Measurements from ENCODE around the gene ADCK2.

The ADCK2 gene

DNA sequence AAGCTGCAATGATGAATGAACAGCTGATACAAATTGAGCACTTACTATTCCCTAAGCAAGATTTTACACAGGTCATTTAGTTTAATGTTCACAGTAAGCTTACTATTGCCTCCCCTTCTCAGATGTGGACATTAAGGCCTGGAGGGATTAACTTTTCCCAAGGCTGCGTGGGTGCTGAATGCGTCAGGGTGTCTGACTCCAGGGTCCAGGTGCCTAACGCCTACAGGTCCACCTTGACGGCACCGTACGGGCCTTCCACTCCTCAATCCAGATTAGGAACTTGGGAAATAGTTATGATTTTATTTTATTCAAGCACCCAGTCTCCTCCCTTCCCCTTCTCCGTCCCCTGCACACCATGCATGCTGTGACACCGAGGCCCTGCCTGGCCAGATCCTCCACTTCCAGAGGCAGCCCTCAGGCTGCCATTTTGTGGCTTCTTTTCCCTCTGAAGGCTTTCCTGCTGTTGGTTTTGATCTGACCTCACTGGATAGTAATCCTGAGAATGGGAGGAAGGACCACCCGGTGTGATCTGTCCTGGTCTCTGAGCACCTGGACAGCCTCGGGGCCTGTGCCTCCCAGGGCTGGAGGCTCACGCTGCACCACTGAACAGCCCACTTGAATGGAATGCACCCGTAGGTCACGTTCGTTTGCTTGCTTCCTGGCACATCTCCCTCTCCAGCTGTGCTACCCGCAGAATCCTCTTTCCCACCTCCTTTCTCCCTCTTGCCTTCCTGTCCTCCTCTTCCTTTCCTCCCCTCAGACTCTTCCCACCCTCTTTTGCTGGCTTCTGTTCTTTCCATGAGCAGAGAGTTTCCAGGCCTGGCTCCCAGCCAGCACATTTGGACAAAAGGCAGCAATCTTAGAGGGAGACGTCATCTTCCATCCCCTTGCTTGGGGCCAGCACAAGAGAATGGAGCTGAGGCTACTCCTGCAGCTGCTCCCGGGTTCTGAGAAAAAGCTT lies 46.6 kb upstream of the ADCK2 start:
- Histone ChIP-seq H3K27me3 (ENCODE audit: low read length) (no peaks in the 10 kb centered on the region), H3K4me2 (ENCODE audit: low read depth, low read length, poor library complexity, severe bottlenecking) (no peak overlapping the region), H3K27ac (ENCODE audit: low read depth, low read length) (no peak overlapping the region), H2AFZ (ENCODE audit: low read depth, low read length, severe bottlenecking) (no peak overlapping the region), H3K9me3 (ENCODE audit: insufficient read depth, low read length) (no peaks in the 10 kb centered on the region), H3K4me3 (ENCODE audit: insufficient read depth, low read length, poor library complexity, severe bottlenecking) (no peak overlapping the region), H4K20me1 (ENCODE audit: low read depth, low read length) (no peaks in the 10 kb centered on the region), H3F3A (ENCODE audit: insufficient read depth) (no peaks in the 10 kb centered on the region), H3K36me3 (ENCODE audit: low read length) (no peaks in the 10 kb centered on the region), H3K9ac (ENCODE audit: low read length) (no peak overlapping the region), H3K79me2 (ENCODE audit: insufficient read depth, low read length) (no peaks in the 10 kb centered on the region), H3K9me2 (replicated peaks; ENCODE audit: insufficient read depth, low read length) (no peaks in the 10 kb centered on the region)
- no peak for TF ChIP-seq EZH2phosphoT487 (conservative IDR thresholded peaks at IDR 0.05; ENCODE audit: low read length)
- TF ChIP-seq, protein P1, sequence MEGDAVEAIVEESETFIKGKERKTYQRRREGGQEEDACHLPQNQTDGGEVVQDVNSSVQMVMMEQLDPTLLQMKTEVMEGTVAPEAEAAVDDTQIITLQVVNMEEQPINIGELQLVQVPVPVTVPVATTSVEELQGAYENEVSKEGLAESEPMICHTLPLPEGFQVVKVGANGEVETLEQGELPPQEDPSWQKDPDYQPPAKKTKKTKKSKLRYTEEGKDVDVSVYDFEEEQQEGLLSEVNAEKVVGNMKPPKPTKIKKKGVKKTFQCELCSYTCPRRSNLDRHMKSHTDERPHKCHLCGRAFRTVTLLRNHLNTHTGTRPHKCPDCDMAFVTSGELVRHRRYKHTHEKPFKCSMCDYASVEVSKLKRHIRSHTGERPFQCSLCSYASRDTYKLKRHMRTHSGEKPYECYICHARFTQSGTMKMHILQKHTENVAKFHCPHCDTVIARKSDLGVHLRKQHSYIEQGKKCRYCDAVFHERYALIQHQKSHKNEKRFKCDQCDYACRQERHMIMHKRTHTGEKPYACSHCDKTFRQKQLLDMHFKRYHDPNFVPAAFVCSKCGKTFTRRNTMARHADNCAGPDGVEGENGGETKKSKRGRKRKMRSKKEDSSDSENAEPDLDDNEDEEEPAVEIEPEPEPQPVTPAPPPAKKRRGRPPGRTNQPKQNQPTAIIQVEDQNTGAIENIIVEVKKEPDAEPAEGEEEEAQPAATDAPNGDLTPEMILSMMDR (IDR thresholded peaks at IDR 0.05; ENCODE audit: insufficient read depth, low read length, poor library complexity, severe bottlenecking), result no peak

DNA sequence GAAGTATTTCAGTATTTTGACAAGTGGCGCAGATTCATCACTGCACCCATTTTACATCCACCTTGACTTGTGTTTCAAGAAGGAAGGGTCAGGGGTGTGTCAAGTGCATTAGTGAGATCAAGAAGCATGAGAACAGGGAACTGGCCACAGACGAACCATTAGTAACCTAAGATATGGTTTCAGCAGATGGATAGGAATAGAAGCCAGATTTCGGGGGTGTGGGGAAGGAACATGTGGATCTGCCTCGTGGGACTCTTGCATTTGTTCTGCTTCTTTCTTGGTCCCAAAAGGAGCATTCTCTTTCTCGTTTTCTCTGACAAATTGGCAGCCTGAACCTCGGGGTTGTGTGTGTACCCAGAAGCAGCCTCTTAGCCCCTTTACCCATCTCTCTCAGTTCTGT lies 41.7 kb upstream of the ADCK2 start:
- Histone ChIP-seq H3K4me2 (ENCODE audit: low read depth, low read length, poor library complexity, severe bottlenecking) (no peak overlapping the region), H4K20me1 (ENCODE audit: low read depth, low read length) (no peaks in the 10 kb centered on the region), H3K27me3 (ENCODE audit: low read length) (no peaks in the 10 kb centered on the region), H3F3A (ENCODE audit: insufficient read depth) (no peaks in the 10 kb centered on the region), H3K36me3 (ENCODE audit: low read length) (no peaks in the 10 kb centered on the region), H3K9ac (ENCODE audit: low read length) (no peak overlapping the region), H3K9me3 (ENCODE audit: insufficient read depth, low read length) (no peaks in the 10 kb centered on the region), H3K27ac (ENCODE audit: low read depth, low read length) (no peak overlapping the region), H2AFZ (ENCODE audit: low read depth, low read length, severe bottlenecking) (no peak overlapping the region), H3K79me2 (ENCODE audit: insufficient read depth, low read length) (no peaks in the 10 kb centered on the region), H3K4me3 (ENCODE audit: insufficient read depth, low read length, poor library complexity, severe bottlenecking) (no peak overlapping the region), H3K9me2 (replicated peaks; ENCODE audit: insufficient read depth, low read length) (no peaks in the 10 kb centered on the region)
- TF ChIP-seq, protein P1 (IDR thresholded peaks at IDR 0.05; ENCODE audit: insufficient read depth, low read length, poor library complexity, severe bottlenecking), result no peak
- no peak for TF ChIP-seq EZH2phosphoT487 (conservative IDR thresholded peaks at IDR 0.05; ENCODE audit: low read length)

DNA sequence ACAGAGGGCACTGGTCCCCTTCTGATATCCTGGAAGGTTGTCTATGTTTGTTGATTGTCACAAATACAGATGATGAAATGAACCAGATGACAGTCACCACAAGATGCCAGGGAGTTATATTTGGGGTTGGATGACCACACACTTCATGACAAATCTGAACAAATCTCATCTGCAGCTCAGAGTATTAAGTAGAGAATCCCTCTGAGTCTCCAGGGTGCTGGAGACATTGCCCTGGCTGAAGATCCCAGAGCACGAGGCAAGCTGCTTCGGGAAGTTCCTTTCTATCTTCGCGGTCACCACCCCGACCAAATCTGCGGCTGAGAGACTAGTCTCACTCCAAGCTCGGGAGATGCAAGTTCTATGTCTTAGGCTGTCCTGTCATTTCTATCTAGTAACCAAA lies 41.1 kb upstream of the ADCK2 start:
- Histone ChIP-seq H3K4me2 (ENCODE audit: low read depth, low read length, poor library complexity, severe bottlenecking) (no peak overlapping the region), H3F3A (ENCODE audit: insufficient read depth) (no peaks in the 10 kb centered on the region), H3K27ac (ENCODE audit: low read depth, low read length) (no peak overlapping the region), H2AFZ (ENCODE audit: low read depth, low read length, severe bottlenecking) (no peak overlapping the region), H3K36me3 (ENCODE audit: low read length) (no peaks in the 10 kb centered on the region), H3K9me2 (replicated peaks; ENCODE audit: insufficient read depth, low read length) (no peaks in the 10 kb centered on the region), H3K79me2 (ENCODE audit: insufficient read depth, low read length) (no peaks in the 10 kb centered on the region), H4K20me1 (ENCODE audit: low read depth, low read length) (no peaks in the 10 kb centered on the region), H3K9me3 (ENCODE audit: insufficient read depth, low read length) (no peaks in the 10 kb centered on the region), H3K27me3 (ENCODE audit: low read length) (no peaks in the 10 kb centered on the region), H3K4me3 (ENCODE audit: insufficient read depth, low read length, poor library complexity, severe bottlenecking) (no peak overlapping the region), H3K9ac (ENCODE audit: low read length) (no peak overlapping the region)
- TF ChIP-seq, protein P1 (IDR thresholded peaks at IDR 0.05; ENCODE audit: insufficient read depth, low read length, poor library complexity, severe bottlenecking), result no peak
- TF ChIP-seq EZH2phosphoT487 (conservative IDR thresholded peaks at IDR 0.05; ENCODE audit: low read length), result no peak
